HEK293 (cell line): ENCODE measurements around the gene TFDP1.

Source experiments
- CTCF ChIA-PET: fragments of 350-600 bp; formaldehyde crosslinking; extraction: SDS; loops from one replicate; lab custom pipeline; 2021; ENCODE audit warnings: antibody characterized with exemption; lab: Yijun Ruan, JAX
- POLR2A ChIA-PET: fragments of 300-600 bp; formaldehyde crosslinking; extraction: SDS; loops from one replicate; lab custom pipeline; 2020; ENCODE audit warnings: antibody characterized with exemption, inconsistent platforms; lab: Yijun Ruan, JAX
- H3K27ac ChIP-seq: fragments of 200-500 bp; sonication (Bioruptor generic); 2 replicates; pipeline ENCODE4 v1.5.1; 2014; ENCODE audit warnings: low read depth, low read length, control low read depth, inconsistent platforms; ENCODE audit errors: extremely low read depth
- H3K36me3 ChIP-seq, 2 experiments: fragments of 200-500 bp in 1 of 2; sonication (Bioruptor generic) in 1 of 2; 1 replicate in 1 of 2; 2 replicates in 1 of 2; pipeline ENCODE4 v1.5.1; 2014 to 2017; ENCODE audit warnings: inconsistent platforms in 2 of 2, low read length in 2 of 2; ENCODE audit not compliant: control insufficient read depth in 2 of 2, insufficient read depth in 1 of 2
- H3K4me1 ChIP-seq: fragments of 200-500 bp; sonication (Bioruptor generic); 2 replicates; pipeline ENCODE4 v1.5.1; 2014; ENCODE audit warnings: mild to moderate bottlenecking, low read length, inconsistent platforms; ENCODE audit not compliant: control insufficient read depth, insufficient read depth
- H3K4me3 ChIP-seq: 2 replicates; pipeline ENCODE4 v1.5.1; 2011; ENCODE audit warnings: low read depth, mild to moderate bottlenecking, control low read depth, low read length, moderate library complexity
- H3K9me3 ChIP-seq: fragments of 200-500 bp; sonication (Bioruptor generic); 2 replicates; pipeline ENCODE4 v1.5.1; 2014; ENCODE audit warnings: low read depth, low read length, inconsistent platforms; ENCODE audit not compliant: control insufficient read depth, insufficient read depth
- BCL11B ChIP-seq: fragments of 450-650 bp; formaldehyde crosslinking; IDR thresholded peaks from 2 replicates; pipeline ENCODE4 v1.5.1; 2016; ENCODE audit warnings: low read depth, missing biosample characterization, missing genetic modification characterization
- FEZF1 ChIP-seq: fragments of 450-650 bp; formaldehyde crosslinking; IDR thresholded peaks from 2 replicates; pipeline ENCODE4 v1.5.1; 2016; ENCODE audit warnings: missing biosample characterization, missing genetic modification characterization
- GLIS1 ChIP-seq: fragments of 450-650 bp; formaldehyde crosslinking; IDR thresholded peaks from 2 replicates; pipeline ENCODE4 v1.5.1; 2016; ENCODE audit warnings: missing biosample characterization, missing genetic modification characterization
- INSM2 ChIP-seq: fragments of 450-650 bp; formaldehyde crosslinking; IDR thresholded peaks from 2 replicates; pipeline ENCODE4 v1.5.1; 2016; ENCODE audit warnings: missing biosample characterization, missing genetic modification characterization
- SP3 ChIP-seq: fragments of 450-650 bp; formaldehyde crosslinking; IDR thresholded peaks from 2 replicates; pipeline ENCODE4 v1.5.1; 2016; ENCODE audit warnings: missing biosample characterization, missing genetic modification characterization
- YY1 ChIP-seq: fragments of 450-650 bp; formaldehyde crosslinking; IDR thresholded peaks from 2 replicates; pipeline ENCODE4 v1.5.1; 2018; ENCODE audit warnings: missing biosample characterization, missing genetic modification characterization
- YY2 ChIP-seq: fragments of 450-650 bp; formaldehyde crosslinking; IDR thresholded peaks from 2 replicates; pipeline ENCODE4 v1.5.1; 2016; ENCODE audit warnings: missing biosample characterization, missing genetic modification characterization
- ZEB2 ChIP-seq: fragments of 450-650 bp; formaldehyde crosslinking; IDR thresholded peaks from 2 replicates; pipeline ENCODE4 v1.5.1; 2016; ENCODE audit warnings: missing biosample characterization, missing genetic modification characterization
- ZIC2 ChIP-seq: fragments of 450-650 bp; formaldehyde crosslinking; IDR thresholded peaks from 2 replicates; pipeline ENCODE4 v1.5.1; 2016; ENCODE audit warnings: missing biosample characterization, missing genetic modification characterization
- ZNF148 ChIP-seq: fragments of 450-650 bp; formaldehyde crosslinking; IDR thresholded peaks from 2 replicates; pipeline ENCODE4 v1.5.0; 2017; ENCODE audit warnings: missing biosample characterization, missing genetic modification characterization, borderline replicate concordance
- ZNF18 ChIP-seq: fragments of 450-650 bp; formaldehyde crosslinking; IDR thresholded peaks from 2 replicates; pipeline ENCODE4 v1.5.1; 2016; ENCODE audit warnings: missing biosample characterization, missing genetic modification characterization
- ZNF335 ChIP-seq: fragments of 450-650 bp; formaldehyde crosslinking; conservative IDR thresholded peaks from 2 replicates; pipeline ENCODE4 v1.5.1; 2016; ENCODE audit warnings: missing biosample characterization, missing genetic modification characterization
- ZNF366 ChIP-seq: fragments of 450-650 bp; formaldehyde crosslinking; conservative IDR thresholded peaks from 2 replicates; pipeline ENCODE4 v1.5.1; 2016; ENCODE audit warnings: missing biosample characterization, missing genetic modification characterization
- ZNF404 ChIP-seq: fragments of 450-650 bp; formaldehyde crosslinking; IDR thresholded peaks from 2 replicates; pipeline ENCODE4 v1.5.1; 2017; ENCODE audit warnings: missing biosample characterization, missing genetic modification characterization
- ZNF423 ChIP-seq: fragments of 450-650 bp; formaldehyde crosslinking; IDR thresholded peaks from 2 replicates; pipeline ENCODE4 v1.5.1; 2016; ENCODE audit warnings: missing biosample characterization, missing genetic modification characterization
- ZNF521 ChIP-seq: fragments of 450-650 bp; formaldehyde crosslinking; IDR thresholded peaks from 2 replicates; pipeline ENCODE4 v1.5.1; 2017; ENCODE audit warnings: missing biosample characterization, mild to moderate bottlenecking, missing genetic modification characterization
- ZNF558 ChIP-seq: fragments of 450-650 bp; formaldehyde crosslinking; IDR thresholded peaks from 2 replicates; pipeline ENCODE4 v1.5.1; 2016; ENCODE audit warnings: missing biosample characterization, missing genetic modification characterization
- ZNF692 ChIP-seq: fragments of 450-650 bp; formaldehyde crosslinking; IDR thresholded peaks from 2 replicates; pipeline ENCODE4 v1.5.1; 2016; ENCODE audit warnings: missing biosample characterization, missing genetic modification characterization
- ZNF837 ChIP-seq: fragments of 450-650 bp; formaldehyde crosslinking; IDR thresholded peaks from 2 replicates; pipeline ENCODE4 v1.5.1; 2016; ENCODE audit warnings: missing biosample characterization, missing genetic modification characterization
- ZSCAN16 ChIP-seq: fragments of 450-650 bp; formaldehyde crosslinking; IDR thresholded peaks from 2 replicates; pipeline ENCODE4 v1.5.1; 2016; ENCODE audit warnings: missing biosample characterization, missing genetic modification characterization

The TFDP1 gene

GRCh38 chr13:113652404-113653263 is 68.1 kb downstream of the TFDP1 start:
- Histone ChIP-seq H3K4me1 (peaks cover 3% of the 10 kb centered on the region; the same call in 1 of the 2 replicates), H3K36me3 (no peaks in the 10 kb centered on the region), H3K27ac (no peak overlapping the region), H3K4me3 (no peak overlapping the region), H3K9me3 (no peaks in the 10 kb centered on the region)
- CTCF ChIA-PET = no interaction called here
- POLR2A ChIA-PET = no interaction called here
- TF ChIP-seq ZNF335 (no peak), ZNF18 (peak; percentile 99; the same call in 1 of the 2 replicates)

- CTCF ChIA-PET = no interaction called here
- POLR2A ChIA-PET = no interaction called here
These were observed 69.0 kb downstream of the TFDP1 start for GRCh38 chr13:113653264-113654174.

More at GRCh38 chr13:113653264-113654174, 69.0 kb downstream of the TFDP1 start:
- Histone ChIP-seq H3K36me3 (no peaks in the 10 kb centered on the region), H3K4me1 (peaks cover 3% of the 10 kb centered on the region; the same call in 1 of the 2 replicates), H3K9me3 (no peaks in the 10 kb centered on the region), H3K4me3 (no peak overlapping the region), H3K27ac (no peak overlapping the region)
- TF ChIP-seq YY2 (tag by site-specific recombination) (no peak), ZNF423 (0 out of 2 replicates have a peak, but pooled peaks have one; percentile 27), INSM2 (no peak), ZNF558 (tag by site-specific recombination) (no peak), SP3 (no peak), ZSCAN16 (no peak), ZNF148 (tag by site-specific recombination) (no peak), FEZF1 (no peak), ZNF366 (tag by site-specific recombination) (no peak), ZNF404 (tag by site-specific recombination) (no peak), GLIS1 (tag by site-specific recombination) (peak; percentile 92), ZIC2 (peak; percentile 88), ZNF521 (no peak), BCL11B (tag by site-specific recombination) (no peak), YY1 (tag by site-specific recombination) (no peak), ZNF837 (tag by site-specific recombination) (no peak), ZNF692 (tag by site-specific recombination) (no peak), ZEB2 (tag by site-specific recombination) (no peak)
